Right lobe of liver (tissue), 6 donors: Measurements from ENCODE around the gene MAP3K4. TPM values are rescaled to one million over a fixed set of nuclear protein-coding genes. Genes with fewer than 3 reads are reported as not detected.

Experiments used
- ATAC-seq, 4 donors: fragments of 200-7000 bp; cut with Tn5 transposase; one replicate each; pipeline ENCODE4 v1.9.1; 2020; ENCODE audit warnings: mild to moderate bottlenecking in 4 of 4, moderate library complexity in 4 of 4
- DNase-seq, 3 donors: peaks; one replicate each; pipeline ENCODE4 v3.0.0-alpha.2; 2020
- H3K27ac ChIP-seq, 3 donors: fragments of 200-600 bp; one replicate each; pipeline ENCODE4 v1.8.0; 2022
- H3K27me3 ChIP-seq, 2 donors: fragments of 200-600 bp; one replicate each; pipeline ENCODE4 v1.8.0; 2022
- H3K36me3 ChIP-seq, 4 donors: fragments of 200-600 bp; sonication (generic) in 1 of 4; one replicate each; pipeline versions ENCODE4 v1.5.1 to v1.8.0; 2017 to 2022; ENCODE audit warnings: control low read depth in 1 of 4
- H3K4me1 ChIP-seq, 4 donors: fragments of 200-600 bp; sonication (generic) in 1 of 4; one replicate each; pipeline versions ENCODE4 v1.5.1 to v1.8.0; 2017 to 2022; ENCODE audit warnings: control low read depth in 1 of 4
- H3K4me3 ChIP-seq, 3 donors: fragments of 200-600 bp; one replicate each; pipeline ENCODE4 v1.8.0; 2022
- H3K9me3 ChIP-seq, 4 donors: fragments of 200-600 bp; sonication (generic) in 1 of 4; one replicate each; pipeline versions ENCODE4 v1.5.1 to v1.8.0; 2017 to 2022; ENCODE audit warnings: control low read depth in 1 of 4
- CTCF ChIP-seq, 4 donors: fragments of 200-600 bp in 3 of 4; fragments of 450-650 bp in 1 of 4; IDR thresholded peaks; one replicate each; pipeline versions ENCODE4 v1.5.1 to v1.8.0; 2016 to 2022; ENCODE audit warnings: antibody characterized with exemption in 4 of 4, mild to moderate bottlenecking in 2 of 4
- POLR2A ChIP-seq: fragments of 450-650 bp; IDR thresholded peaks from one replicate; pipeline ENCODE4 v1.6.1; 2017; ENCODE audit warnings: antibody characterized with exemption, mild to moderate bottlenecking
- WGBS: methylation state at CpG from one replicate; pipeline ENCODE4 v1.1.6; 2018; ENCODE audit warnings: low coverage, low lambda C conversion rate; ENCODE audit not compliant: insufficient coverage; ENCODE audit errors: missing lambda C conversion rate; 5-methylcytosine and 5-hydroxymethylcytosine counted together
- intact Hi-C, 2 donors: fragments of 100-400 bp; cut with DNase I; formaldehyde crosslinking; loops; one replicate each; pipeline versions ENCODE4 v1.11.2 to v1.14.1; 2022
- total RNA-seq, 6 experiments: library from RNA; depleted of rRNA in 2 of 6; stranded (reverse); fragments of >200 nt in 2 of 6; fragmentation: NEBNext Ultra II Directional in 3 of 6; extraction: Animal tissue kit (Norgen Biotek cat#: 25700) in 3 of 6; gene quantifications; one replicate each; pipeline versions ENCODE4 v1.1.0 to v1.2.4, GENCODE V29; 2016 to 2023
- donor health status: DM: no; HTN: yes; CAD: no.
- donor health status: DM: no; HTN: no; CAD: no.
- donor health status: DM: no; HTN: no; CAD: no.
- donor health status: DM: no; HTN: yes; CAD: no.
- donor health status: DM: no; HTN: yes; CAD: no.

The MAP3K4 gene
- total RNA-seq, 6 experiments from 2014 or later: 9.4 to 20.5 (median 13.1) TPM

- no peaks in the 10 kb centered on the region for H3K27me3 ChIP-seq
- no peaks in the 10 kb centered on the region for H3K9me3 ChIP-seq
- WGBS: 94% methylated on average over 2 of the region's 2 CpGs
- no peak for DNase-seq
- no peak for TF ChIP-seq CTCF (IDR thresholded peaks at IDR 0.05)
- TF ChIP-seq POLR2A: no peak
- H3K36me3 ChIP-seq: peaks cover 0 to 52% (median 19%) of the 10 kb centered on the region in 4 donors
- no peak overlapping the region for H3K27ac ChIP-seq
- intact Hi-C loops: no loop called here
- no peak for ATAC-seq
- H3K4me3 ChIP-seq: no peak overlapping the region
- no peaks in the 10 kb centered on the region for H3K4me1 ChIP-seq
Measured at GRCh38 chr6:161105408-161105807, 113.8 kb downstream of the MAP3K4 start.

- no peak overlapping the region for H3K4me3 ChIP-seq
- H3K36me3 ChIP-seq: peaks cover 0 to 65% (median 23%) of the 10 kb centered on the region in 4 donors
- no peak overlapping the region for H3K27ac ChIP-seq
- no peaks in the 10 kb centered on the region for H3K9me3 ChIP-seq
- DNase-seq (no peak), ATAC-seq (no peak)
- H3K4me1 ChIP-seq: no peaks in the 10 kb centered on the region
- intact Hi-C loops: no loop called here
- TF ChIP-seq CTCF (IDR thresholded peaks at IDR 0.05) (no peak), POLR2A (no peak)
- 97% methylated on average over 12 of the region's 23 CpGs for WGBS
- H3K27me3 ChIP-seq: no peaks in the 10 kb centered on the region
Measured at GRCh38 chr6:161107779-161108730, 116.5 kb downstream of the MAP3K4 start.

GRCh38 chr6:161108916-161109315 lies 117.3 kb downstream of the MAP3K4 start:
- Histone ChIP-seq H3K9me3 (no peaks in the 10 kb centered on the region), H3K27me3 (no peaks in the 10 kb centered on the region), H3K4me3 (no peak overlapping the region), H3K27ac (no peak overlapping the region), H3K36me3 (peaks cover 0 to 70% (median 23%) of the 10 kb centered on the region in 4 donors), H3K4me1 (no peaks in the 10 kb centered on the region)
- DNase-seq (no peak), ATAC-seq (no peak)
- intact Hi-C loops: no loop called here
- 76% methylated on average over 5 of the region's 5 CpGs for WGBS
- TF ChIP-seq CTCF (IDR thresholded peaks at IDR 0.05): no peak
- no peak for TF ChIP-seq POLR2A

GRCh38 chr6:161109366-161109765 lies 117.8 kb downstream of the MAP3K4 start:
- Histone ChIP-seq H3K4me3 (no peak overlapping the region), H3K27me3 (no peaks in the 10 kb centered on the region), H3K36me3 (peaks cover 0 to 75% (median 23%) of the 10 kb centered on the region in 4 donors), H3K27ac (no peak overlapping the region), H3K4me1 (no peaks in the 10 kb centered on the region), H3K9me3 (no peaks in the 10 kb centered on the region)
- intact Hi-C loops: no loop called here
- TF ChIP-seq POLR2A: no peak
- TF ChIP-seq CTCF (IDR thresholded peaks at IDR 0.05): no peak
- DNase-seq: no peak
- 94% methylated on average over 4 of the region's 4 CpGs for WGBS
- ATAC-seq: no peak
